SIG-M5 treated with dmso at 0.1 percent for 504 hours (cell line): ENCODE measurements around the gene FAM53A.

ENCODE experiments used
- DNase-seq: peaks from one replicate; lab custom pipeline; 2025; ENCODE audit not compliant: unreplicated experiment; lab: John Stamatoyannopoulos, UW

FAM53A gene, protein sequence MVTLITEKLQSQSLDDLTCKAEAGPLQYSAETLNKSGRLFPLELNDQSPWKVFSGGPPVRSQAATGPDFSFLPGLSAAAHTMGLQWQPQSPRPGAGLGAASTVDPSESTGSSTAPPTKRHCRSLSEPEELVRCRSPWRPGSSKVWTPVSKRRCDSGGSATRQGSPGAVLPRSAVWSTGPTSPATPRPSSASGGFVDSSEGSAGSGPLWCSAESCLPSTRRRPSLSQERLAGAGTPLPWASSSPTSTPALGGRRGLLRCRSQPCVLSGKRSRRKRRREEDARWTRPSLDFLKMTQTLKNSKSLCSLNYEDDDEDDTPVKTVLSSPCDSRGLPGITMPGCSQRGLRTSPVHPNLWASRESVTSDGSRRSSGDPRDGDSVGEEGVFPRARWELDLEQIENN

DNA sequence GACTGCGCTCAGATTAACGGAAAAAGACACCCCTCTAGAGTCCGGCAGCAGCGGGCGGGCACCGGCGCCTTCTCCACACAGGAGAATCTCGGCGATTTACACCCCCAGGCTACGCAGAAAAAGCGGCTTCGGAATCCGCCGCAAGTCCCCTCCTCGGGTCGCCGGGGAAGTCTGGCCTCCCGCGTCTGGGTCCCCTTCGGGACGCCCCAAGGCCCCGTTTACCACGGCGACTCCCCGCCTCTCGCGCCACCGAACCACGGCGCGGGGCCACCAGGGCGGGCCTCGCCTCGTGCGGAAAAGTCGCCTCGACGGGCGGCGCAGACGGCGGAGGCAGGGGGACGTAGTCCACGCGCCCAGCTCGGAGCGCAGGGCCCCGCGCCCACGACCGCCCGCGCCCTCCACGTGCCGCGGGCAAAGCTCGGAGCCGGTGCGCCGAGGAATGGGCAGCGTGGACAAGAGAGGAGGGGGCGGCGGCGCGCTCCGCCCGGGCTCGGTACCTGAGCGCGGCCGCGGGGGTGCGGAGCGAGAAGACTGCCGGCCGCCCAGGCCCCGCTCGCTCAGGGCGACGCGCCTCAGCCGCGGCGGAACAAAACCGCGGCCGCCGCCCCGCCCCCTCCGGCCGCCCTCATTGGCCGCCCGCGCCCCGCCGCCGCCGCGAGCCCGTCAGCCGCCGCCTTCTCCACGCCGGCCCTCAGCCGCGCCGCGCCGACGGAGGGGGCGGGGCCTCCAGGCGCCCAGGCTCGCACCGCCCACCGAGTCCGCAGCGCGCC is at the start of gene FAM53A:
TSS of gene FAM53A (minus strand) at position 578 of the 770 bp plus-strand sequence. CDS start 15,572 bp downstream, outside the sequence.
- DNase-seq = peak; percentile 65

DNA sequence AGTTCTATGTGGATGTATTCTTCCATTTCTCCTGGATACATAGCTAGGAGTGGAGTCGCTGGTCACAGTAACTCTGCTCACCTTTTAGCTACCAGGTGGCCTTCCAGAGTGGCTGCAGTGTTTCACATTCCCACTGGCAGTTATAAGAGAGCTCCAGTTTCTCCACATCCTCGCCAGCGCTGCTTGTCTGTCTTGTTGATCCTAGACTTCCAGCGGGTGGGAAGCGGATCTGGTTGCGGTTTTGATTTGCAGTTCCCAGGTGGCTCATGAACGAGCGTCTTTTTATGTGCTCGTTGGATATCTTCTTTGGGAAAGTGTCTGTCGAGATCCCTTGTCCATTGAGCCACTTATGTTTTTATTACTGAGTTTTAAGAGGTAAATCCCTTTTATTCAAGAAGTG is 48.8 kb upstream of the FAM53A start:
- no peak for DNase-seq

DNA sequence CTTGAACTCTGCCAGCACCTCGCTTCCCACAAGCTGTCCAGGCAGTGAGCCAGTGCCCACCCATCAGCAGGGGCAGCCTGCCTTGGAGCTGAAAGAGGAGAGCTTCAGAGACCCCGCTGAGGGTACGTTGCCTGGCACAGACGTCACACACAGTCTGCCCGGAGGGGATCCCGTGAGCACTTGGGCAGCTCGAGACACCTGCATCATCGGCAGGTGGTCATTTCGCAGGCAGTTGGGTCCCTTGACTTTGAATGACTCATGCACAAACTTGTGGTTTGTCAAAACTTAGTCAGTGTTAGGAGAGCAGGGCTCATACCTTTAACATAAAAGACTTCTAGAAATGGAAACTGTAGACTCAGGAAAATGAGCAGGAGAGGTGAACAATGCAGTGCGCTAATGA is 47.1 kb upstream of the FAM53A start:
- no peak for DNase-seq

DNA sequence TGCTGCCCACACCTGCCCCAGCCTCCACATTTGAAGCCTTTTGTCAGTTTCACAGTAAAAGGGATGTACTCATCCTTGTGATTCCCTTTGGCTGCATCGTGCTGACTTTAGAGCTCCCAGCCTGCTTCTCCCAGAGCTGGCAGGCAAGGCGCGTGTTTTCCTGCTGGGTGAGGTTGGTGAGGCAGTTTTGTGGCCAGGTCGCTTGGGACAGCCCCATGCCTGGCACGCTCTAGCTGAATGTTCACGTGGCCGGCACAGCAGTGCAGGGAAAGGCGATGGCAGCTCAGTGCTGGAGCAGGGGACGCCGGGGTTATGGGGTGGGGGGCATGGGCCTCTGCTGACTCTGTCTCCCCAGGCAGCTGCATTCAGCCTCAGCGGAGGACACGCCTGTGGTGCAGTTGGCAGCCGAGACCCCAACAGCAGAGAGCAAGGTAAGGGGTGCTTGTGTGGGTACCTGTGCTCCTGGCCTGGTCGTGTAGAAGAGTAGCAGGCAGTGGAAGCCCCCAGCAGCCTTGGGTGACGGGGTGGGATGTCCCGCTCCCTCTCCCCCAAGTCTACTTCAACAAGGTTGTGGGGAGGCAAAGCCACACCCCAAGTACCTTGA is 46.5 kb upstream of the FAM53A start:
- no peak for DNase-seq

DNA sequence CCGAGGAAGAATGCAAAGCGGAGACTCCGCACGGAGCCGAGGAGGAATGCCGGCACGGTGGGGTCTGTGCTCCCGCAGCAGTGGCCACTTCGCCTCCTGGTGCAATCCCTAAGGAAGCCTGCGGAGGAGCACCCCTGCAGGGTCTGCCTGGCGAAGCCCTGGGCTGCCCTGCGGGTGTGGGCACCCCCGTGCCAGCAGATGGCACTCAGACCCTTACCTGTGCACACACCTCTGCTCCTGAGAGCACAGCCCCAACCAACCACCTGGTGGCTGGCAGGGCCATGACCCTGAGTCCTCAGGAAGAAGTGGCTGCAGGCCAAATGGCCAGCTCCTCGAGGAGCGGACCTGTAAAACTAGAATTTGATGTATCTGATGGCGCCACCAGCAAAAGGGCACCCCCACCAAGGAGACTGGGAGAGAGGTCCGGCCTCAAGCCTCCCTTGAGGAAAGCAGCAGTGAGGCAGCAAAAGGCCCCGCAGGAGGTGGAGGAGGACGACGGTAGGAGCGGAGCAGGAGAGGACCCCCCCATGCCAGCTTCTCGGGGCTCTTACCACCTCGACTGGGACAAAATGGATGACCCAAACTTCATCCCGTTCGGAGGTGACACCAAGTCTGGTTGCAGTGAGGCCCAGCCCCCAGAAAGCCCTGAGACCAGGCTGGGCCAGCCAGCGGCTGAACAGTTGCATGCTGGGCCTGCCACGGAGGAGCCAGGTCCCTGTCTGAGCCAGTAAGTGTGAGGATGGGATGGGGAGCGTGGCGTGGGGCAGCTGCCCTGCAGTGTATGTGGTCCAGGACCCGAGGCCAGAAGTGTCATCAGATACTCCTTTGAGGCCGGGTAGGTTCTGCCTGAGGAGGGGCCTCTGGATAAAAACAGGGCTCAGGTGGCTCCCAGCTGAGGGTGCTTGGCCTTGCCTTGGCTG is 44.2 kb upstream of the FAM53A start:
- DNase-seq = no peak

DNA sequence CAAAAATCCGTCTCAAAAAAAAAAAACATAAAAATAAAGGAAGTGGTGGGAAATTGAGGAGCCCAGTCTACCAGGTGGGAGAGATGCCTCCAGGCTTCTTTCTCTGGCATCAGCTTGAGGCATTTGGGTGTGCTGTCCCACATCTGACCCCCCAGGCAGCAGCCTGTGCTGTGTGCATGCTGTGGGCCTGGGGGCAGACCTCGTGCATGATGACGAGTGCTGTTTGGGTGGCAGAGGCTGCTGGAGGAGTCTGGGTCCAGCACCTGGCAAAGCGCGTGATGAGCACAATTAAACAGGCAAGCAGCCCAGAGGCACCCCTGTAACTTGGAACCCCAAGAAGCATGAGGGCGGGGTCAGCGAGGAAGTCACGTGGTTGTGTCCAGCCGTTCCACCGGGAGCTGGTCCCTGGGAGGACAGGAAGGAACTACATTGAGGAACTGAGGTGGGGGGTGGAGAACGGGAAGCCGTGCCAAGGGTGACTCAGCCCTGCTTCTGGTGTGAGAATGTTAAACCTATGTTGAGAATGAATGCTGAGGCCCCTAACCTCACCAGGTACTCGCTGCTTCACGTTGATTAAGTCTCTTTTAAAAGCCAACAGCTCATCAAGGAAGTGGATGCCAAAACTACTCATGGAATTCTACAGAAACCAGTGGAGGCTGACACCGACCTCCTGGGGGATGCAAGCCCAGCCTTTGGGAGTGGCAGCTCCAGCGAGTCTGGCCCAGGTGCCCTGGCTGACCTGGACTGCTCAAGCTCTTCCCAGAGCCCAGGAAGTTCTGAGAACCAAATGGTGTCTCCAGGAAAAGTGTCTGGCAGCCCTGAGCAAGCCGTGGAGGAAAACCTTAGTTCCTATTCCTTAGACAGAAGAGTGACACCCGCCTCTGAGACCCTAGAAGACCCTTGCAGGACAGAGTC is 43.3 kb upstream of the FAM53A start:
- DNase-seq = peak; percentile 46

DNA sequence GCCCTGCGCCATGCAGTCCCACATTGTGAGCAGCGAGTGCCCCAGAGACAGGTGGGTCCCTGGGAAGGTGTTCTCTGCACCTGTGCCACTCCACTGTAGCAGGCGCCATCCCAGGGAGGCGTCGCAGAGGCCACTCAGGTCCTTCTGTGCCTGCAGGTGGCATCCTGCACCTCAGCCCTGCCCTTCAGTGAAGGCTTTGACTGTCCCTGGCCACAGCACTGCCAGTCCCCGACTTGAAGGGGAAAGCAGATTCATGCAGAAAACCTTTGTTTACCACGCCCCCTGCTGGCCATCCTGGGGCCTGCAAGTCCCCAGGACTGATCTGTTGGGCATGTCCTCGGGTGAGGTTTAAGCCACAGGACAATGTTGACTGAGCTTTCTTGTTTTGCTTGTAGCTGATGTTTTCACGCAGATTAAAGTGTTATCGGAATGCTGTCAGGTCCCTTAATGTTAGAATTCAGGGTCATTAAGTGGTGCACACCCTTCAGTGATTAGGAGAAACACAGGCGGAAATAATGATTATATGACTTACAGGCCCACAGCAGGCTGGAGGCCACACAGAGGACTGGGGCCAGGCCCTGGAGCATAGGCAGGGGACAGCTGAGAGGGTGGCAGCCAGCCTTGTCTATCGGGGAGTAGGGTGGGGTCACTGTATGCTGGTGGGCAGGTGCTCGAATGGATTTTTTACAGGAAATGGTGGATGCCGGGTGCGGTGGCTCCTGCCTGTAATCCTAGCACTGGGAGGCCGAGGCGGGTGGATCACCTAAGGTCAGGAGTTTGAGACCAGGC is 42.2 kb upstream of the FAM53A start:
- DNase-seq = peak; percentile 68

DNA sequence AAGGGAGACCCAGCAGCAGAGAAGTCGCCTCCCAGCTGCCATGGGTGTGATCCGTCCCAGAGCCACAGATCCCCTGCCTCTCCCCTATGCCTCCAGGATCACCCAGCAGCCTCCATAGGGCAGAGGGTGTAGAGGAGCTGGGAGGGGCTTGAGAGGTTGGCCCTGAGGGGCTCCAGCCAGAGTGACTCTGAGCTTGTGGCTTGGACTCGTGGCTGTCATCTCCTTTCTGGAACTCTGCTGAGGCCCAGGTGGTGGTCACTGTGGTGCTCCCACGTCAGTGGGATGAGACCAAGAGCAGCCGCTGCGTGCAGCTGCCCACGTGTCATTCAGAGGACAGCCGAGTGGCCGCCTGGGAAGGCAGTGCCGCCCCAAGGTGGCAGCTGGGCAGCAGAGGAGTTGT is 41.4 kb upstream of the FAM53A start:
- DNase-seq = no peak

DNA sequence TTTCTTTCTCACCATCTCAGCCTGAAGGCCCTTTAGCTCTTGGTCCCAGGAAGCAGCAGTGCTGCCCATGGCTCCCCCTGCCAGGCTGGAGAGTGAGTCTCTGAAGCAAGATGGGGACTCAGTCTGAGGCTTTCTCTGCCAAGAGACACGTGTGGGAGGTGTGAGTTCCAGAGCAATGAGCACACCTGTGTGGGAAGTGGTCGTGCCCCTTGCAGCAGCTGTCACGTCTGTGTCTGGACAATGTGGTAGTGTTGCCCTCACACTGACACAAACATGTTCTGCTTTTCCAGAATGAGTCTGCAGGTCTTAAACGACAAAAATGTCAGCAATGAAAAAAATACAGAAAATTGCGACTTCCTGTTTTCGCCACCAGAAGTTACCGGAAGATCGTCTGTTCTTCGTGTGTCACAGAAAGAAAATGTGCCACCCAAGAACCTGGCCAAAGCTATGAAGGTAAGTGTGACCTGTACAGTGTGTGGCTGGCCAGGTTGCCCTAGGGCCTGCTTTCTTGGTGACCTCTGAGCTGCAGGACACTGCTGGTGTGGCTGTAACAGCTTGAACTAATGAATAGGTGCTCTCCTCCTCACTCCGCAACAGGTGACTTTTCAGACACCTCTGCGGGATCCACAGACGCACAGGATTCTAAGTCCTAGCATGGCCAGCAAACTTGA is 39.2 kb upstream of the FAM53A start:
- DNase-seq = peak; percentile 71

DNA sequence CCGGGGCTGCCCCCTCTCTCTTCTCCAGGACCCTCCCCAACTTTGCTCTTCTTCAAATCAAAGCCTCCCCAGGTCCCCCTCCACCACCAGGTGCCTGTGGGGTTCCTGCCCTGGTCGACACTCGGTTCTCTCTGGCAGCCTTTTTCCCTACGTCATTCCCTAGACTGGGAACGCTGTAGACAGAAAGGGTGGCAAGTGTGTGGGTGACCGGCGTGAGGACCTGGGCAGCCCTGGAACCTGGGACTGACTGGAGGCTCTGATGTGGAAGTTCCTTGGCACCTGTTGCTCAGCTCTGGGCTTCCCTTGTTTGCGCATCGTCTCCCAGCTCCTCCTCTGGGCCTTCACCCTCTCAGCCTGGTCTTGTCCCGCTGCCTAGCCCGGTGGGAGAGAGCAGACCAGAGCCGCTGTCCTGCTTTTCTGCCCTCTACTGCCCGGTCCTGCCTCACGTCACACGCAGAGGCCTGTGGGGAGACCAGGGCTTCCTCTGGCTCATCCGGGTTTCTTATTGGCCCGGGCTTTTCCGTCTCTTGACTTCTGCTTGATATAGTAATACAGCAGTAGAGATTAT is 38.5 kb upstream of the FAM53A start:
- DNase-seq = no peak

DNA sequence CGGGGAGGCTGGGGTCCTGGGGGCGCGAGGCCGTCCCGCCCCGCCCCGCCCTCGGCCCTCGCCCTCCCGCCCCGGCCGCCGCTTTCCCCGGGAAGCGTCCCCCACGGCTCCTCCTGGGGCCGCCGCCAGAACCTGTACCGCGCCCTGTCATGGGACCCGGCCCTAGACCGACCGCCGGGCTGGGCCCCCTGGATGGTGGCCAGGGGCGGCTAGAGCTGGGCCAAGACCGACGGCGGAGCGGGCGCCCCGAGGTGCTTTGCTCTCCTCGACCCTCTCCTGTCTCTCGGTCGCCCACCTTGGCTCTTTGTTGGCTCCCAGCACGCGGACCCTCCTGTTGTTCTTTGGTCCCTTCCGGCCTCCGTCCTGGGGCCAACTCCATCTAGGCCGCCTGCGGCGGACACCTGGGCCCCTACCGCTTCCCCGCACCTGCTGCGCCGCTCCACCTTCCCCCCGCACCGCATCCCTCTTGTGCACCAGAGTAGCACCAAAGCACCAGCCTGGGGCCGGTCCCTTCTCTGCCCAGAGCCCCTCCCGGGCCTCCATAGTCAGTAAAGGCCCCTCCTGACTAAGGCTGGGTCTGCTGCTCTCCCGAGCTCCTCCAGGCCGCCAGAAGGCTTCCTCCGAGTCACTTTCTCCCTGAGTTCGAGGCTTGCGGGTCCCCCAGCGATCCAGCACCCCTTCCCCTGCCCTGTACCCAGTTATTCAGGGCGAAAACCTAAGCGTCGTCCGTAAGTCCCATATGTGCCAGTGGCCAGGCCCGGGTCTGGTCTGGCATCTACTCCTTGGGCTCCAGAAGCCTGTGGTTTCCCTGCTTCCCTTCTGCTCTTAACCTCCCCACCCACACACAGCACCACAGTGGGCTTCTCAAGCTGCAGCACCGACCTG is 37.8 kb upstream of the FAM53A start:
- DNase-seq = no peak

DNA sequence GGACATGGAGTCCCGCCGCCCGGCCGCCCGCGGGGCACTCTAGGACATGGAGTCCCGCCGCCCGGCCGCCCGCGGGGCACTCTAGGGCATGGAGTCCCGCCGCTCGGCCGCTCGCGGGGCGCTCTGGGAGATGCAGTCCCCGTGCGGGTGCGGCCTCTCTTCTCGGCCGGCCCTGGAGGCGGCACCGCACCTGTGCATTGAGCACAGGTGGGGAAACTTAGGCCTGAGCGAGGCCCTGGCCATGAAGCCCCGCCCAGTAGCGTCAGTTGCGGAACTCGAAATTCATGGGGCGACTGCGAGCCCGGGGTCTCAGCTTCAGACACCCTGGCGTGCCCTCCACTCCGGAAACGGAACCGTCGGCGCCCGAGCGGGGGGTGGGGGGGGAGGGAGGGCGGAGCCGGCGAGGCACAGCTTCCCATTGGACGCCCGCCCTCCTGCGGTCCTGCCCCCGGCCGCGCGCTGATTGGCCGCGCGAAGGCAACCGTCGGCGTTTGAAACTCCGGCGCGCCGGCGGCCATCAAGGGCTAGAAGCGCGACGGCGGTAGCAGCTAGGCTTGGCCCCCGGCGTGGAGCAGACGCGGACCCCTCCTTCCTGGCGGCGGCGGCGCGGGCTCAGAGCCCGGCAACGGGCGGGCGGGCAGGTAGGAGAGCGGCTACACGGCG is 37.0 kb upstream of the FAM53A start, which contains the start of the genes TACC3 and TMEM129:
TSS of gene TACC3 (plus strand) at position 519 of the 663 bp plus-strand sequence. CDS start 1,901 bp downstream, outside the sequence.
TSS of gene TMEM129 (minus strand) at position 321 of the 663 bp plus-strand sequence. CDS start 486 bp downstream, outside the sequence.
- DNase-seq = peak; percentile 89

DNA sequence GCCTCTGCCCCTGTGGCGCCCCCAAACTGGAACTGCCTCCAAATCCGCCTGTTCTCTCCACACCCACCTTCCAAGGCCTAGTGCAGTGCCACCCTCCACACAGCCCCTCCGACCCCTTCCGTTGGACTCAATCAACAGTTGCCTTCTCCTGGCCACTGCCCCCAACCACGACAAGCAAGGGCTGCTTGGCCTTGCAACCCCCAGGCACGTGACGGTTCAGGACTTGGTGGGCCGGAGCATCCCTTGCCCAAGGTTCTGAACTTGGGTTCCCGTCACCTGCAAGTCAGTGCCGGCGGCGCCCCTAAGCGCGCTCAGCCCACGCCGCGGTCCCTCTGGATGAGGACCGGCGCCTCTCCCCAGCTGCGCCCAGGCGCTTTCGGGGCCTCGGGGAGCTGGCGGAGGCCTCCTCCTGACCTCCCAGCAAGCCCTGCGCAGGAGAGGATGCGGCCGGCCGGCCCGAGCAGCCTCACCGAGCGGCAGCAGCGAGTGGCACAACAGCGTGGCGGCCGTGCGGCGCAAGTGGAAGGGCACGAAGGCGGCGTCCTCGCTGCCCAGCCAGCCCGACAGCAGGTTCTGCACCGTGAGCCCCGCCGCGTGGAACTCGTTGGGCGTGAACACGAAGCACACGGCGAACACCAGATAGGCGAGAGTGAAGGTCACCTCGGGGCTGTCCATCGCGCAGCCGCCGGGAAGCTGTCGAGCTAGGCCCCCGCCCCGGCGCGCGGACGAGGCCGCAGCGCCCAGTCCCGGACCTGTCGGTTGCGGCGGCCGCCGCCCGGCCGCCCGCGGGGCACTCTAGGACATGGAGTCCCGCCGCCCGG is 36.3 kb upstream of the FAM53A start:
- DNase-seq = no peak

DNA sequence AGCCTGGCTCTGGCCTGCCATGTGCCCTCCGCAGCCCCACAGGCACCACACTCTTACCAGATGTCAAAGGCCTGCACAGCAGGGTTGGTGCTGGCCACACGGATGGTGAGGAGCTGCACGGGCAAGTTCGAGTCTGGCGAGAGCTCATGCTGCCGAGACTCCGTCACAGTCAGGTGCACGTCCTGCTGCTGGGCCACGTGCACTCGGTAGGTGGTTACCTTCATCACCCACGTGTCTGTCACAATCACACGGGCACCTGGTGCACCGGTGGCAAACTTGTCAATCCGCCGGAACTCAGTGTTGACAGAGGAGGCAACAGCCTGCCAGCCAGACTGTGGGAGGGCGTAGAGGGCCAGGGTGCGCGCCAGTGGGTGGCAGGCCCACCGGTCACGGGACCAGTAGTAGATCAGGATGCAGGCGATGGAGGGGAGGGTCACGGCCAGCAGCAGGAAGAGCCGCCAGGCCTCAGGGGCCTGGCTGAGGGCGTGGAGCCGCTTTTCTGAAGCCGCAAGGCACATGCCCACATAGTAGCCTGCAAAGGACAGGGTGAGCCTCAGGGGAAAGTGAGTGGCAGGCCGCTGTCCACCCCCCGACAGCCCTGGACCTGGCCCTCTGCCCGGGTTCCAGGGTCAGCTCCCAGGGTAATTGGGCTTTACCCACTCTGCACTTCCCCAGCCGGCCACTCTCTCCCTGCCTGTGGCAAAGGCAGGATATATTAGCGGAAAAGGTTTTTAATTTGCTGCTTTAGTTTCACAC is 34.2 kb upstream of the FAM53A start:
- DNase-seq = no peak
